ENCODE data around the gene FABP1. TPM values are rescaled to one million over a fixed set of nuclear protein-coding genes. Genes with fewer than 3 reads are reported as not detected.

FABP1 gene
- polyA plus RNA-seq, 1 of the 3 experiments (the other 2 are of a cell fraction), result not detected

GRCh38 chr2:88129313-88129959, 1.6 kb upstream of the FABP1 start:
- no peak overlapping the region for H3K4me2 ChIP-seq
- ChIA-PET POLR2A (no interaction called here), CTCF (interaction anchor here (1.9 kb wide), 1 partner anchor 69 kb away, joined by 8 read pairs; no protein-coding TSS in a partner anchor)
- H3K4me1 ChIP-seq (ENCODE audit: control insufficient read depth in 1 of 2, insufficient read depth in 2 of 2, low read depth in 1 of 2, low read length in 1 of 2), result no peaks in the 10 kb centered on the region
- H2AFZ ChIP-seq (ENCODE audit: low read depth), result no peak overlapping the region
- WGBS (ENCODE audit: low lambda C conversion rate), result 53% methylated on average over 7 of the region's 7 CpGs
- no peak overlapping the region for H3K4me3 ChIP-seq (ENCODE audit: low read depth in 2 of 2, low read length in 1 of 2)
- no peaks in the 10 kb centered on the region for H3K9me2 ChIP-seq
- no peak for DNase-seq
- H3K79me2 ChIP-seq (ENCODE audit: insufficient read depth), result no peaks in the 10 kb centered on the region
- H3K27ac ChIP-seq (ENCODE audit: low read depth in 2 of 2, low read length in 1 of 2), result no peak overlapping the region
- H4K20me1 ChIP-seq (ENCODE audit: insufficient read depth), result no peaks in the 10 kb centered on the region
- TF ChIP-seq NFIC (IDR thresholded peaks at IDR 0.05; ENCODE audit: borderline replicate concordance), result no peak
- no peak for TF ChIP-seq ZBTB33 (IDR thresholded peaks at IDR 0.05; ENCODE audit: borderline replicate concordance, low read depth)
- no peak for TF ChIP-seq CHD2 (IDR thresholded peaks at IDR 0.05; ENCODE audit: low read length, partially characterized antibody)
- no peak for TF ChIP-seq NRF1 (IDR thresholded peaks at IDR 0.05; ENCODE audit: low read depth, low read length)
- TF ChIP-seq REST (IDR thresholded peaks at IDR 0.05; ENCODE audit: low read depth, low read length), result no peak
- no peak for TF ChIP-seq TAF1 (IDR thresholded peaks at IDR 0.05; ENCODE audit: borderline replicate concordance, low read depth, low read length)
- no peak for TF ChIP-seq PBX3 (IDR thresholded peaks at IDR 0.05)
- no peak for TF ChIP-seq CTCF (IDR thresholded peaks at IDR 0.05)
- TF ChIP-seq RAD21 (IDR thresholded peaks at IDR 0.05; ENCODE audit: low read length), result no peak
- TF ChIP-seq TEAD4 (IDR thresholded peaks at IDR 0.05; ENCODE audit: borderline replicate concordance, insufficient read depth), result no peak
- no peak for TF ChIP-seq EP300 (IDR thresholded peaks at IDR 0.05; ENCODE audit: borderline replicate concordance in 1 of 2, low read depth in 1 of 2, low read length in 1 of 2)
- no peak for TF ChIP-seq SIN3A (IDR thresholded peaks at IDR 0.05; ENCODE audit: borderline replicate concordance, low read depth, low read length)
- TF ChIP-seq SMC3 (IDR thresholded peaks at IDR 0.05; ENCODE audit: low read depth, low read length), result no peak
- no peak for TF ChIP-seq FOXJ3 (CRISPR knock-in tag; IDR thresholded peaks at IDR 0.05)
- no peak for TF ChIP-seq USF2 (IDR thresholded peaks at IDR 0.05; ENCODE audit: borderline replicate concordance, low read depth, low read length)
- TF ChIP-seq TCF12 (IDR thresholded peaks at IDR 0.05), result no peak
- TF ChIP-seq RFX5 (IDR thresholded peaks at IDR 0.05; ENCODE audit: low read length), result no peak
- TF ChIP-seq RXRA (IDR thresholded peaks at IDR 0.05; ENCODE audit: borderline replicate concordance, low read depth), result no peak
- TF ChIP-seq FOXM1 (IDR thresholded peaks at IDR 0.05; ENCODE audit: low read depth), result no peak
- no peaks in the 10 kb centered on the region for H3F3A ChIP-seq (replicated peaks; ENCODE audit: insufficient read depth)
- no peaks in the 10 kb centered on the region for H3K36me3 ChIP-seq (replicated peaks in 1 of 2; ENCODE audit: control insufficient read depth in 1 of 2, insufficient read depth in 2 of 2, low read length in 1 of 2)
- H3K9me3 ChIP-seq, result no peaks in the 10 kb centered on the region
- no peaks in the 10 kb centered on the region for H3K27me3 ChIP-seq (ENCODE audit: insufficient read depth)
- H3K9ac ChIP-seq, result no peak overlapping the region

Measured in SK-N-SH (cell line).